PC-3 (cell line): ENCODE results near the gene ANKRD40.

Experiments
- CTCF ChIP-seq: fragments of 300-600 bp; sonication (generic); conservative IDR thresholded peaks from 2 replicates; pipeline ENCODE4 v1.5.1; 2017; ENCODE audit warnings: antibody characterized with exemption, low read depth, mild to moderate bottlenecking, low read length
- EZH2 ChIP-seq: fragments of 300-600 bp; sonication (generic); IDR thresholded peaks from one replicate; pipeline ENCODE4 v1.6.1; 2017; ENCODE audit warnings: antibody characterized with exemption, mild to moderate bottlenecking, low read length; ENCODE audit not compliant: unreplicated experiment
- EZH2phosphoT487 ChIP-seq: fragments of 300-600 bp; sonication (generic); IDR thresholded peaks from 2 replicates; pipeline ENCODE4 v1.6.1; 2018; ENCODE audit warnings: mild to moderate bottlenecking, antibody characterized with exemption, low read length, borderline replicate concordance

- TF ChIP-seq CTCF: no peak
- no peak for TF ChIP-seq EZH2
- TF ChIP-seq EZH2phosphoT487: no peak
Observed at GRCh38 chr17:50721194-50722010, 13.7 kb upstream of the ANKRD40 start.
